ENCODE results near the gene LRP1B. TPM values are rescaled to one million over a fixed set of nuclear protein-coding genes. Genes with fewer than 3 reads are reported as not detected.

The LRP1B gene
- total and polyA plus RNA-seq, 2 of the 8 experiments (the other 6 are each of a cell fraction or from before 2014, with no cell fraction given) = 0.03 TPM; not detected in 1

DNA sequence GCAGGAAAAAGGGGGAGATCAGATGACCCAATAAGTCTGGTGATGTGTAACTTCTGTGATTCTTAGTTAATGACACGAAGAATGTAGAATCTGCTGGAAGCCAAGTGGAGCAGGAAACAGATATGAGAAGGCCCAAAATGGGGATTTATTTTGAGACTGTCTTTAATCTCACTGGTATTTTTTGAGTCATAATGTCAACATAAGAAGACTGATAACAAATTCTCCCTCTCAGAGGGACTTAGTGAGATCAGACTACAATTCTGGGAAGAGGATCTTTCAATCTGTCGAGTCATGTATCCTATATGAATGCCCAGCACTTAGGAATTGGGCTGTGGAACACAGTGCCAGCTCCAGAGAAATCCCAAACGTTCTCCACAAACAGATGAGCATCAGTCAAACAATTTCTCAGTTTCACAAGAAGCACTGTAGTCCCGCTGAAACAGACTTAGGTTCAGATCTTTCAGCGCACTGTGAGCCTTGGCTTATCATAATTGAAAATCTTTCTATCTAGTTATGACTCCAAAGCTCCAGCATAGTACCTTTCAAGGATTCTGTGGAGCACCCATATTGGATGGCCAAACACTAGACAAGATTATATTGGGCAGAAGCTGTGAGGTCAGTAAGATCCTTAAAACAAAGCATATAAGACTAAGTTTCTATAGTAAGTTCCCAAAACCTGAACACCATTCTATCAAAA, 738.2 kb downstream of the LRP1B start:
- no peak for DNase-seq (ENCODE audit: low read depth in 1 of 2, low spot score in 2 of 2)
- POLR2A ChIA-PET (ENCODE audit: partially characterized antibody) = no interaction called here
- H2BK20ac ChIP-seq (ENCODE audit: low read length) = no peak overlapping the region

More for the DNA sequence above, 738.2 kb downstream of the LRP1B start:
- H3K18ac ChIP-seq (ENCODE audit: extremely low read depth, low read length) = no peak overlapping the region
- H3K14ac ChIP-seq (ENCODE audit: insufficient read length) = no peak overlapping the region
- H2BK15ac ChIP-seq (ENCODE audit: low read length) = no peak overlapping the region
- WGBS, 2 experiments (ENCODE audit: extremely low coverage in 1 of 2, insufficient coverage in 1 of 2, insufficient read length in 1 of 2, insufficient replicate concordance in 2 of 2, low coverage in 1 of 2, low lambda C conversion rate in 2 of 2, missing lambda C conversion rate in 1 of 2) = 92% methylated on average over 5 of the region's 5 CpGs; no CpG with 5 or more reads in 1 of the 2 experiments
- no peak overlapping the region for H4K91ac ChIP-seq (replicated peaks; ENCODE audit: insufficient read length, low read length)
- FAIRE-seq = no peak
- no peak overlapping the region for H3K27ac ChIP-seq (ENCODE audit: low read depth, low read length)
- no peak overlapping the region for H2AK5ac ChIP-seq (ENCODE audit: low read depth, low read length)
- no peaks in the 10 kb centered on the region for H3K23me2 ChIP-seq (ENCODE audit: low read depth, low read length)
- no peak overlapping the region for H2BK120ac ChIP-seq (replicated peaks; ENCODE audit: low read depth, low read length)
- TF ChIP-seq RNF2 (IDR thresholded peaks at IDR 0.05; ENCODE audit: borderline replicate concordance, low read depth, low read length, missing control alignments, poor library complexity, severe bottlenecking) = no peak
- H3K36me3 ChIP-seq (ENCODE audit: control insufficient read depth in 2 of 4, insufficient read depth in 4 of 4, low read length in 3 of 4) = no peaks in the 10 kb centered on the region
- H3K4me1 ChIP-seq (replicated peaks in 1 of 4; ENCODE audit: control insufficient read depth in 3 of 4, insufficient read depth in 4 of 4, low read length in 3 of 4) = no peaks in the 10 kb centered on the region
- no peaks in the 10 kb centered on the region for H3K79me1 ChIP-seq (ENCODE audit: low read depth, low read length)
- no peak overlapping the region for H4K8ac ChIP-seq (ENCODE audit: extremely low read depth, insufficient read depth, low read length)
- CTCF ChIA-PET (ENCODE audit: partially characterized antibody) = no interaction called here
- H3K4me3 ChIP-seq (ENCODE audit: extremely low read depth in 1 of 4, insufficient read depth in 2 of 4, low read depth in 3 of 4, low read length in 4 of 4) = no peak overlapping the region
- H3K9ac ChIP-seq (replicated peaks in 1 of 4; ENCODE audit: extremely low read depth in 1 of 4, low read depth in 3 of 4, low read length in 3 of 4) = no peak overlapping the region
- H3K79me2 ChIP-seq (ENCODE audit: control insufficient read depth in 1 of 2, insufficient read depth in 2 of 2, low read length in 2 of 2) = no peaks in the 10 kb centered on the region
- H4K5ac ChIP-seq (ENCODE audit: insufficient read length, low read depth, low read length) = no peak overlapping the region
- no peaks in the 10 kb centered on the region for H3K9me3 ChIP-seq (ENCODE audit: insufficient read depth in 2 of 2, low read depth in 1 of 2, low read length in 1 of 2)
- no peak overlapping the region for H3K4me2 ChIP-seq (ENCODE audit: insufficient read depth in 1 of 2, low read depth in 2 of 2, low read length in 2 of 2)
- no peaks in the 10 kb centered on the region for H3K27me3 ChIP-seq (replicated peaks in 1 of 4; ENCODE audit: control insufficient read depth in 3 of 4, extremely low read depth in 1 of 4, insufficient read depth in 3 of 4, low read length in 3 of 4)
- no peak overlapping the region for H3K4ac ChIP-seq (replicated peaks; ENCODE audit: insufficient read length, low read depth, low read length)
- H3K23ac ChIP-seq (ENCODE audit: insufficient read length) = no peak overlapping the region
- no peaks in the 10 kb centered on the region for H4K20me1 ChIP-seq (replicated peaks in 1 of 2; ENCODE audit: control insufficient read depth in 1 of 2, insufficient read depth in 2 of 2, low read length in 2 of 2)
- H2BK12ac ChIP-seq (ENCODE audit: low read depth, low read length) = no peak overlapping the region
- H3K56ac ChIP-seq (replicated peaks; ENCODE audit: insufficient read length, low read depth, low read length) = no peak overlapping the region
- H2BK5ac ChIP-seq (ENCODE audit: low read depth, low read length) = no peak overlapping the region
- H2AFZ ChIP-seq (ENCODE audit: low read length) = peak overlapping the region; percentile 69; the same call in 1 of the 2 replicates

All from H1 (cell line).